HUDEP-2 (cell line): ENCODE data around the gene DNAH5.
"Not testable (repeated sequence)": the region's sequence is repeated elsewhere in the genome, so short reads cannot be mapped to it uniquely, and the experiment has no call there.

Source experiments
- DNase-seq, 76 experiments: peaks; one replicate each; lab custom pipeline; 2025; ENCODE audit not compliant: unreplicated experiment in 76 of 76; lab: John Stamatoyannopoulos, UW

DNAH5 gene

DNA sequence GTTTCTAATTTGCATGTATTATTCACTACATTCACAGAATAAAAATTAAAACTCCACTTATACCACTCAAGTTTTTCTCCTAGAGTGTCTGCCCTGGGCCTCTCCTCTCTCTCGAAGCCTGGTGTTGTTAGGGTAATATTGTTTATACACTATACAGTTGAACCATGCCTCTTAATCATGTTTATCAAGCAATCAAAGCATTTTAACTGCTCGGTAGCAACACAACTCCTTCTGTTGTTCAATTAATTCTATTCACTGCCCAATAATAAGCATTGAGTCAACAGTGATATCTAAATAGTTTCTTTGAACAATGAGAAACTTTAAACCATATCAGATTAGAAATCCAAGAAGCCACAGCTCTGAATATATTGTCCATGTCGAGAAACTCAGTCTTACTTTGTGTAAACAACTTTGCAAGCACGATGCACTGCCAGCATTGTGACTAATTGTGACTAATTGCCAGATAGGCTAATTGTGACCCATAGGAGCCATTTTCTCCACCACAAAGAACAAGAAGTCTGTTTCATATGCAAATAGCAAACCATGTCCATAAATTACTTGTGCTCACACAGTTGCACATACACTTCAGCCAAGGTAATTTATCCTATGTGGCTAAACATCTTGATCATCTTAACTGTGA lies at the start of gene DNAH5:
Gene DNAH5 (minus strand): TSS at position 129 of the 640 bp plus-strand sequence. CDS start 250 bp downstream, outside the sequence.
- no peak for DNase-seq

- no peak for DNase-seq
Observed at GRCh38 chr5:13993926-13994325, 49.4 kb upstream of the DNAH5 start.

DNA sequence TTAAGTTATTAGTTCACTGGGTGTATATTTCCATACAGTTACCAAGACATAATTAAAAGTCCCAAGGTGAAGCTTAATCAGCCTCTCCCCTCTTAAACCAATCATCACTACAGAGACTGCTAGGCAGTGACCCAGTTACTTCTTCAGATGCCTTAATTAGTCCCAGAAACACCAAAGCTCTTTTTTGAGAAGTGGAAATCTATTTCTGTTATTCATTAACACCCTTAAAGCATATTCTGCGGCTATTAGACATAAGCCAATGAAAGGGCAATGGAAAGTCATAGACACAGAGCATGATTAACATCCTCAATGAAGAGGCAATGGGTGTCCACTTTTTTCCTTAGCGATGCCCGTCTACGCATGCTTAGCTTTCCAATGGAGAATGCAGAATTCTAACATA lies 48.3 kb upstream of the DNAH5 start:
- no peak for DNase-seq

- no peak for DNase-seq
Observed at GRCh38 chr5:13991365-13991764, 46.9 kb upstream of the DNAH5 start.

DNA sequence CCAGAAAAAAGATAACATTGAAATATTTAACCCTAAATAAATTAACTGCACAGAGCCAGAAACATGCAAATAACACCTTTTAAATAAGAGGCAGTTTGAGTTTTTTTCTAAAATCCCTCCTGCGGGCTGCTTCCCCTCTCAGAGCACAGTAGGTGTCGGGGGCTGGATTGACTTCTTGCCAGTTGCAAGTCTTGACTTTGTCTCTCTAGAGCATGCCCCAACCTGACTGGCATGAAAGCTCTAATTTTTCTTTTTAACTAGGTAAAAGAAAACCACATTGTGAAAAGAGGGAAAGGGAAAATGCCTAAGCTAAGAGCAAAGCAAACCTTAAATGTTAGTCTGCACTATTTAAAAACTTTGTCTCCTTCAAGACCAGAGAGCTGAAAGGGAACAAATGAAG lies 46.4 kb upstream of the DNAH5 start:
- DNase-seq: no peak

DNA sequence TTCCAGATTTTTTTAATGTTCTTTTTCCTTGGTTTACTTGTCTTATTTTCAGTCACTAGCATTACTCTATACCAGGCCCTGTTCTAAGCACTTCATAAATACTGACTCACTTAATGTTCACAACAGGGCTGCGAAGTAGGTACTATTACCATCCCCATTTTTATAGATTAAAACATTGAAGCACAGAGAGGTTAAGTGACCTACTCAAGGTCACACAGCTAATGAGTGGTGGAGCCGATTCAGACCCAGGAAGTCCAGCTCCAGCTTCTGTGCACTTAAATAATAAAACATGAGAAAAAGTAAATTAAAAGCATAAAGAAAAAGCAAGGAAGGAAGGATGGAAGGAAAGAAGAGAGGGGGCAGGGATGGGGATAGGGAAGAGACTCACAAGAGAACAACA lies 45.3 kb upstream of the DNAH5 start:
- DNase-seq: no peak

GRCh38 chr5:13987843-13988464 lies 43.5 kb upstream of the DNAH5 start:
- peak in 20 of 76 experiments; percentile 1 to 35 (median 8) for DNase-seq

DNA sequence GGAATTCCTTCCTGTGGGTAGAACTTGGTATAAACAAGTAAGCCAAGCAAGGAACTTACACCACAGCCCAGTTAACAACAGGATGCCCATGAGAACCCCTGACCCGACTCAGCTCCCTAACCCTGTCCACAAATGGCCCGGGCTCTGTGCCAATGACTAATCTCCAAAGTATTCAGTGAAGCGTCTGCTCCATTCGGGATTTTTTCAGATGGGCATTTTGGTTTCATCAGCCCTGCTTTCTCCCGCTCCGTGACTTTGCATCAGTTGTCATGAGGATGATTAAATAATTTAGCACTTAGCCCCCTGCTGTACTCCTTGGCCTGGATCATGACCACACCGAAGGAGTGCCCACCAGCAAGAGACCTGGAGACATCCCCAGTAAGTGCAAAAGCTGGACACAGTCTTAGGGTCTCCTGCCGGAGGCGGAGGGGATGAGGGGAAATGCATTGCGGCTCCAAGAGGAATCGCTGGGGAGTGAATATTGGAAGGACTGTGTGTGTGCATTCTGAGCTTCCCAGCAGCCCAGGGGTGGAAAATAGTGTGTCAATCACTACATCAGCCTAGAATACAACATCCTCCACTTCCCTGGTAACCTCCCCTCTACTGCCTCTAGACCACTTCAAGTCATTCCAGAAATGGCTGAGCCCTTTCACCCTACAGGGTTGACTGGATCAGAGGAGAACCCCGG lies 41.4 kb upstream of the DNAH5 start:
- no peak for DNase-seq

GRCh38 chr5:13984888-13985287 lies 40.4 kb upstream of the DNAH5 start:
- DNase-seq: not testable (repeated sequence)

- DNase-seq: peak in 2 of 76 experiments; percentile 2 to 10
Observed at GRCh38 chr5:13976867-13977830, 32.7 kb upstream of the DNAH5 start.

- DNase-seq: no peak
Observed at GRCh38 chr5:13976223-13976622, 31.7 kb upstream of the DNAH5 start.

DNA sequence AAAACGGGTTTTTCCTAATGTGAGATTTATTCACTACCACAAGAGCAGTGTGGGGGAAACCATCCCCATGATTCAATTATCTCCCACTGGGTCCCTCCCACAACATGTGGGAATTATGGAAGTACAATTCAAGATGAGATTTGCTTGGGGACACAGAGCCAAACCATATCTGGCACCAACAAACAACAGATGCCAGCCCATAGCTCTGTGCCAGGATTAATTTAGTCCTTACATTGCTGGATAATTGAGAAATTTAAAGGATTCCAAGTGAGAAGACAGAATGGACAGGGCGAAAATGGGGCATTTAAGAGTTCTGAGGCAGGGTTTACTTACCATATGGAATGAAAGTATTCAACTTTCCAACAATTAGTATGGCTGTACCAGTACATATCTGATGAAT lies 30.8 kb upstream of the DNAH5 start:
- DNase-seq: no peak

DNA sequence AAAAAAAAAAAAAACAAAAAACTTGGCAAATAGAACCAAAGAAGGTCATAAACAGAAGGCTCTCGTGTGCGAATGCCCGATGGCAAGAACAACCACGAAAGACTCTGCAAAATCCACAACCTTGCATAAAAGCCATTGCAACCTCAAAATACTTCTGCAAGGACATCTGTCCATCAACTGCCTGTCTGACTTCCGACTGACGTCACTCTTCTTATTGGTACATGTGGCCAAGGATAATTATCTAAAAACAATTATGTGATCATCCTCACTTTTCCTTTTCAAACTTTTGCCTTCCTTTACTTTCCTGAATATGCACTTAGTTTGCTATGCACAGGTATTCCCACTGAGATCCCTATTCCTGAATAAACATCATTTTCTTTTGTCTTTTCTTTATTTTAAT lies 29.2 kb upstream of the DNAH5 start:
- no peak for DNase-seq

GRCh38 chr5:13972029-13972428 lies 27.5 kb upstream of the DNAH5 start:
- no peak for DNase-seq

- DNase-seq: peak in 7 of 76 experiments; percentile 1 to 33 (median 14)
Observed at GRCh38 chr5:13957032-13957645, 12.7 kb upstream of the DNAH5 start.

- no peak for DNase-seq
Observed at GRCh38 chr5:13956471-13956870, 12.0 kb upstream of the DNAH5 start.

GRCh38 chr5:13955896-13956295 lies 11.4 kb upstream of the DNAH5 start:
- no peak for DNase-seq

GRCh38 chr5:13946111-13946510 lies 1.6 kb upstream of the DNAH5 start:
- no peak for DNase-seq

GRCh38 chr5:13945271-13945670 lies 783 bp upstream of the DNAH5 start:
- DNase-seq: no peak

GRCh38 chr5:13943676-13944075 lies 812 bp downstream of the DNAH5 start:
- no peak for DNase-seq
